ENCODE measurements around the gene SLC38A8. TPM values are rescaled to one million over a fixed set of nuclear protein-coding genes. Genes with fewer than 3 reads are reported as not detected.

SLC38A8 gene
- total RNA-seq, 1 donor = not detected

- DNase-seq (ENCODE audit: low read depth) = no peak
- TF ChIP-seq, protein P1, sequence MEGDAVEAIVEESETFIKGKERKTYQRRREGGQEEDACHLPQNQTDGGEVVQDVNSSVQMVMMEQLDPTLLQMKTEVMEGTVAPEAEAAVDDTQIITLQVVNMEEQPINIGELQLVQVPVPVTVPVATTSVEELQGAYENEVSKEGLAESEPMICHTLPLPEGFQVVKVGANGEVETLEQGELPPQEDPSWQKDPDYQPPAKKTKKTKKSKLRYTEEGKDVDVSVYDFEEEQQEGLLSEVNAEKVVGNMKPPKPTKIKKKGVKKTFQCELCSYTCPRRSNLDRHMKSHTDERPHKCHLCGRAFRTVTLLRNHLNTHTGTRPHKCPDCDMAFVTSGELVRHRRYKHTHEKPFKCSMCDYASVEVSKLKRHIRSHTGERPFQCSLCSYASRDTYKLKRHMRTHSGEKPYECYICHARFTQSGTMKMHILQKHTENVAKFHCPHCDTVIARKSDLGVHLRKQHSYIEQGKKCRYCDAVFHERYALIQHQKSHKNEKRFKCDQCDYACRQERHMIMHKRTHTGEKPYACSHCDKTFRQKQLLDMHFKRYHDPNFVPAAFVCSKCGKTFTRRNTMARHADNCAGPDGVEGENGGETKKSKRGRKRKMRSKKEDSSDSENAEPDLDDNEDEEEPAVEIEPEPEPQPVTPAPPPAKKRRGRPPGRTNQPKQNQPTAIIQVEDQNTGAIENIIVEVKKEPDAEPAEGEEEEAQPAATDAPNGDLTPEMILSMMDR (IDR thresholded peaks at IDR 0.05; ENCODE audit: insufficient read depth, low read length) = no peak
- no peak overlapping the region for H3K4me3 ChIP-seq (ENCODE audit: low read depth, low read length)
These were observed 76.4 kb downstream of the SLC38A8 start for GRCh38 chr16:83966153-83966696.

GRCh38 chr16:83965444-83966152, 77.0 kb downstream of the SLC38A8 start:
- no peak for DNase-seq (ENCODE audit: low read depth)
- no peak overlapping the region for H3K4me3 ChIP-seq (ENCODE audit: low read depth, low read length)
- TF ChIP-seq, protein P1 (IDR thresholded peaks at IDR 0.05; ENCODE audit: insufficient read depth, low read length) = no peak

DNA sequence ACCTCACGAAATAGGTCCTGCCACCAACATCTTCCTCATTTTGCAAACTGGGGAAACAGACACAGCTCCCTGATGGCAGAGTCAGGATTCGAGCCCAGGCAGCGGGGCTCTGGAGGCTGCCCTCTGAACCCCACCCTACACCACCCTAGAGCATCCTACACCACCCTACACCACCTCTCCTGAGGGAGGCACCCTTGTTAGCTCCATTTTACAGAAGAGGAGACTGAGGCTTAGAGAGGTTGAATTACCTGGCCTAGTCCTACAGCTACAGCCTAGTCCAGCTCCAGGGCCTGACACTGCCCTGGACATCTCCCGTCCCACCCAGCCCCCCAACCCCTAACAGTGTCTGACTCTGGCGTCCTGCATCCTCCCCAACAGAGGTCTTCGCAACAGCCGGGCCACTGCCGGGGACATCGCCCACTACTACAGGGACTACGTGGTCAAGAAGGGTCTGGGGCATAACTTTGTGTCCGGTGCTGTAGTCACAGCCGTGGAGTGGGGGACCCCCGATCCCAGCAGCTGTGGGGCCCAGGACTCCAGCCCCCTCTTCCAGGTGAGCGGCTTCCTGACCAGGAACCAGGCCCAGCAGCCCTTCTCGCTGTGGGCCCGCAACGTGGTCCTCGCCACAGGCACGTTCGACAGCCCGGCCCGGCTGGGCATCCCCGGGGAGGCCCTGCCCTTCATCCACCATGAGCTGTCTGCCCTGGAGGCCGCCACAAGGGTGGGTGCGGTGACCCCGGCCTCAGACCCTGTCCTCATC, 77.7 kb downstream of the SLC38A8 start:
- no peak overlapping the region for H3K4me3 ChIP-seq (ENCODE audit: low read depth, low read length)
- TF ChIP-seq, protein P1 (IDR thresholded peaks at IDR 0.05; ENCODE audit: insufficient read depth, low read length) = no peak
- DNase-seq (ENCODE audit: low read depth) = no peak

DNA sequence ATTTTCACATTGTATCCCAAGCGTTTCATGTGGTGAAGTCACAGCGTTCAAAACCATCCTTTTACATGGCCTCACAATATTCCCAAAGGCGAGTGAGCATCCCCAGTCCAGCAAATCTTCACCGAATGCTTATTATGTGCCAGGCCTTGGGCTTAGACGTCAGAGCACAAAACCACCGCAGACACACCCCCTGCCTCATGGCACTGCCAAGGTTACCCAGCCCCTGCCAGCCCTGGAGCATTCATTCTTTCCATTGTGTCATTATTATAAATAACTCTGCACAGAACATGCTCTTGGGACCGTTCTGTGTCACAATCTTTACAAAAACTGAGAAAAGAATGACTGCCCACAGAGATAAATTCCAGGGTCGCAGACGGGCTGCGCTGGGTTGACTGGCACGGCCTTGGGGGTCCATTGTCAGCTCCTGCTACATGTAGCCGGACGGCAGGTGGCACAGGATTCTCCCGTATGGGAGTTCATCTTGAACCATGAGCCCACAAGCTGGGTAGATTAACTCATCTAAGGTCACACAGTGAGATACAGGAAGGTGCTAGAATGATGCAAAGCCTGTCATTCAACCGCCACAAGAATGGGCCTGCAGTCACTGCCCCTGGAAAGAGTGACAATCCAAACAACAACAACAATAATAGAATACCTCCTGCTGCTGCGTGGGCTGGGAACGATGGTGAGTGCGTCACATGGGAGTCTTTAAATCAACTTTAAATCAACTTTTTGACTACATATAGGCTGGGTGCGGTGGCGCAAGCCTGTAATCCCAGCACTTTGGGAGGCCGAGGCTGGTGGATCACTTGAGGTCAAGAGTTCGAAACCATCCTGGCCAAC, 79.1 kb downstream of the SLC38A8 start:
- TF ChIP-seq, protein P1 (IDR thresholded peaks at IDR 0.05; ENCODE audit: insufficient read depth, low read length) = no peak
- H3K4me3 ChIP-seq (ENCODE audit: low read depth, low read length) = no peak overlapping the region
- no peak for DNase-seq (ENCODE audit: low read depth)

- H3K4me3 ChIP-seq (ENCODE audit: low read depth, low read length) = no peak overlapping the region
- TF ChIP-seq, protein P1 (IDR thresholded peaks at IDR 0.05; ENCODE audit: insufficient read depth, low read length) = no peak
- DNase-seq (ENCODE audit: low read depth) = no peak
These were observed 81.0 kb downstream of the SLC38A8 start for GRCh38 chr16:83961591-83961990.

GRCh38 chr16:83960521-83961249, 81.9 kb downstream of the SLC38A8 start:
- DNase-seq (ENCODE audit: low read depth) = no peak
- no peak overlapping the region for H3K4me3 ChIP-seq (ENCODE audit: low read depth, low read length)
- TF ChIP-seq, protein P1 (IDR thresholded peaks at IDR 0.05; ENCODE audit: insufficient read depth, low read length) = no peak

Measured in fibroblast of the aortic adventitia (primary cell).